Fibroblast of lung (primary cell): ENCODE data around the gene PIANP.
"Not testable (repeated sequence)": the region's sequence is repeated elsewhere in the genome, so short reads cannot be mapped to it uniquely, and the experiment has no call there.

Experiments
- EZH2 ChIP-seq: IDR thresholded peaks from 2 replicates; pipeline ENCODE4 v1.5.1; 2012; ENCODE audit warnings: low read length, control low read depth, mild to moderate bottlenecking; ENCODE audit errors: missing control alignments
- TF ChIP-seq, protein P1 (sequence below), 2 donors: IDR thresholded peaks in 1 of 2; conservative IDR thresholded peaks in 1 of 2; 1 replicate in 1 of 2; 2 replicates in 1 of 2; pipeline ENCODE4 v1.5.1; 2011 to 2012; ENCODE audit warnings: low read length in 2 of 2, control low read depth in 1 of 2, inconsistent platforms in 1 of 2, low read depth in 1 of 2, mild to moderate bottlenecking in 1 of 2

DNA sequence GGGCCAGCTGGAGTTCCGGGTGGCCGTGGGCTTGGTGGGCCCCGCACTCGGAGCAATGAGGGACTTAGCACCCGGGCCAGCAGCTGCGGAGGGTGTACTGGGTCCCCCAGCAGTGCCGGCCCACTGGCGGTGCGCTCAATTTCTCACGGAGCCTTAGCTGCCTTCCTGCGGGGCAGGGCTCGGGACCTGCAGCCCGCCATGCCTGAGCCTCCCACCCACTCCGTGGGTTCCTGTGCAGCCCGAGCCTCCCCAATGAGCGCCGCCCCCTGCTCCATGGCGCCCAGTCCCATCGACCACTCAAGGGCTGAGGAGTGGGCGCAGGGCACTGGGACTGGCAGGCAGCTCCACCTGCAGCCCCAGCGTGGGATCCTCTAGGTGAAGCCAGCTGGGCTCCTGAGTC is 7.7 kb upstream of the PIANP start:
- TF ChIP-seq, protein P1, sequence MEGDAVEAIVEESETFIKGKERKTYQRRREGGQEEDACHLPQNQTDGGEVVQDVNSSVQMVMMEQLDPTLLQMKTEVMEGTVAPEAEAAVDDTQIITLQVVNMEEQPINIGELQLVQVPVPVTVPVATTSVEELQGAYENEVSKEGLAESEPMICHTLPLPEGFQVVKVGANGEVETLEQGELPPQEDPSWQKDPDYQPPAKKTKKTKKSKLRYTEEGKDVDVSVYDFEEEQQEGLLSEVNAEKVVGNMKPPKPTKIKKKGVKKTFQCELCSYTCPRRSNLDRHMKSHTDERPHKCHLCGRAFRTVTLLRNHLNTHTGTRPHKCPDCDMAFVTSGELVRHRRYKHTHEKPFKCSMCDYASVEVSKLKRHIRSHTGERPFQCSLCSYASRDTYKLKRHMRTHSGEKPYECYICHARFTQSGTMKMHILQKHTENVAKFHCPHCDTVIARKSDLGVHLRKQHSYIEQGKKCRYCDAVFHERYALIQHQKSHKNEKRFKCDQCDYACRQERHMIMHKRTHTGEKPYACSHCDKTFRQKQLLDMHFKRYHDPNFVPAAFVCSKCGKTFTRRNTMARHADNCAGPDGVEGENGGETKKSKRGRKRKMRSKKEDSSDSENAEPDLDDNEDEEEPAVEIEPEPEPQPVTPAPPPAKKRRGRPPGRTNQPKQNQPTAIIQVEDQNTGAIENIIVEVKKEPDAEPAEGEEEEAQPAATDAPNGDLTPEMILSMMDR (conservative IDR thresholded peaks at IDR 0.05 in 1 of 2, IDR thresholded peaks at IDR 0.05 in 1 of 2; ENCODE audit: low read depth in 1 of 2, low read length in 2 of 2) = not testable (repeated sequence)
- not testable (repeated sequence) for TF ChIP-seq EZH2
